WTC11 (cell line): ENCODE results near the gene CCDC181.

Source experiments
- ATF1 ChIP-seq: sonication (generic); formaldehyde crosslinking; IDR thresholded peaks from 2 replicates; pipeline ENCODE4 v1.8.1; 2023; ENCODE audit warnings: mild to moderate bottlenecking, moderate library complexity, missing genetic modification reagents
- CTCF ChIP-seq: fragments of 200-600 bp; IDR thresholded peaks from 2 replicates; pipeline ENCODE4 v1.8.0; 2022; ENCODE audit warnings: antibody characterized with exemption
- ETV6 ChIP-seq: sonication (generic); formaldehyde crosslinking; IDR thresholded peaks from 2 replicates; pipeline ENCODE4 v1.8.1; 2022; ENCODE audit warnings: mild to moderate bottlenecking, missing genetic modification reagents
- FOXJ3 ChIP-seq: sonication (generic); formaldehyde crosslinking; IDR thresholded peaks from 2 replicates; pipeline ENCODE4 v1.9.0; 2021; ENCODE audit warnings: missing genetic modification reagents, mild to moderate bottlenecking, borderline replicate concordance
- KAT7 ChIP-seq: sonication (generic); formaldehyde crosslinking; IDR thresholded peaks from 2 replicates; pipeline ENCODE4 v1.8.1; 2023; ENCODE audit warnings: missing genetic modification reagents, mild to moderate bottlenecking, borderline replicate concordance
- NR2C2 ChIP-seq: sonication (generic); formaldehyde crosslinking; IDR thresholded peaks from 2 replicates; pipeline ENCODE4 v1.8.0; 2022; ENCODE audit warnings: mild to moderate bottlenecking, missing genetic modification reagents
- PREB ChIP-seq: sonication (generic); formaldehyde crosslinking; IDR thresholded peaks from 2 replicates; pipeline ENCODE4 v1.8.1; 2022; ENCODE audit warnings: mild to moderate bottlenecking, missing genetic modification reagents, moderate library complexity, borderline replicate concordance
- RELA ChIP-seq: sonication (generic); formaldehyde crosslinking; IDR thresholded peaks from 2 replicates; pipeline ENCODE4 v1.8.1; 2022; ENCODE audit warnings: missing genetic modification reagents, mild to moderate bottlenecking, borderline replicate concordance
- USF1 ChIP-seq: sonication (generic); formaldehyde crosslinking; IDR thresholded peaks from 2 replicates; pipeline ENCODE4 v1.8.0; 2022; ENCODE audit warnings: mild to moderate bottlenecking, missing genetic modification reagents
- ZNF232 ChIP-seq: sonication (generic); formaldehyde crosslinking; IDR thresholded peaks from 2 replicates; pipeline ENCODE4 v1.8.0; 2022; ENCODE audit warnings: mild to moderate bottlenecking, missing genetic modification reagents

GRCh38 chr1:169451218-169451824 lies 24.0 kb upstream of the CCDC181 start:
- TF ChIP-seq PREB (CRISPR knock-in tag) = no peak
- TF ChIP-seq CTCF = no peak
- no peak for TF ChIP-seq USF1 (CRISPR knock-in tag)
- TF ChIP-seq RELA (CRISPR knock-in tag) = no peak
- no peak for TF ChIP-seq ATF1 (CRISPR knock-in tag)
- no peak for TF ChIP-seq KAT7 (CRISPR knock-in tag)
- no peak for TF ChIP-seq FOXJ3 (CRISPR knock-in tag)
- TF ChIP-seq ZNF232 (CRISPR knock-in tag) = no peak
- TF ChIP-seq ETV6 (CRISPR knock-in tag) = no peak
- no peak for TF ChIP-seq NR2C2
